ENCODE results near the gene WWOX. TPM values are rescaled to one million over a fixed set of nuclear protein-coding genes. Genes with fewer than 3 reads are reported as not detected.

The WWOX gene
- total RNA-seq, 3 donors from 2014 or later (not counting 1 experiment from before 2014, with no cell fraction given), result 21.0 to 29.8 (median 27.0) TPM

GRCh38 chr16:78659668-78660217 lies 560.3 kb downstream of the WWOX start:
- no peak overlapping the region for H3K4me3 Mint-ChIP-seq
- intact Hi-C loops (cut with micrococcal nuclease), result no loop called here
- Histone ChIP-seq H3K36me3 (ENCODE audit: control insufficient read depth, insufficient read depth, low read length) (no peaks in the 10 kb centered on the region), H3K9me3 (ENCODE audit: control insufficient read depth, insufficient read depth, low read length) (no peaks in the 10 kb centered on the region), H3K4me3 (ENCODE audit: low read length) (no peak overlapping the region), H3K27me3 (ENCODE audit: control insufficient read depth, insufficient read depth, low read length) (no peaks in the 10 kb centered on the region), H3K4me1 (ENCODE audit: control insufficient read depth, insufficient read depth, low read length) (no peaks in the 10 kb centered on the region), H3K27ac (ENCODE audit: low read length) (no peak overlapping the region)
- no peak for DNase-seq
- peaks cover 9 to 10% of the 10 kb centered on the region in 2 donors for H3K27me3 Mint-ChIP-seq (ENCODE audit: low read depth in 2 of 2)
- 65% methylated on average over 3 of the region's 3 CpGs for WGBS (ENCODE audit: insufficient coverage)
- ATAC-seq, result no peak
- no peak for TF ChIP-seq CTCF (IDR thresholded peaks at IDR 0.05)
- no peaks in the 10 kb centered on the region for H3K9me3 Mint-ChIP-seq
- no peak overlapping the region for H3K27ac Mint-ChIP-seq
- no peaks in the 10 kb centered on the region for H3K36me3 Mint-ChIP-seq
- H3K4me1 Mint-ChIP-seq, result peaks cover 0 to 4% of the 10 kb centered on the region in 2 donors

GRCh38 chr16:78660795-78661194 lies 561.3 kb downstream of the WWOX start:
- Mint-ChIP-seq H3K4me1 (peaks cover 0 to 4% of the 10 kb centered on the region in 2 donors), H3K36me3 (no peaks in the 10 kb centered on the region), H3K4me3 (no peak overlapping the region), H3K27me3 (ENCODE audit: low read depth in 2 of 2) (peaks cover 9 to 10% of the 10 kb centered on the region in 2 donors), H3K27ac (no peak overlapping the region), H3K9me3 (no peaks in the 10 kb centered on the region)
- Histone ChIP-seq H3K4me3 (ENCODE audit: low read length) (no peak overlapping the region), H3K27me3 (ENCODE audit: control insufficient read depth, insufficient read depth, low read length) (no peaks in the 10 kb centered on the region), H3K36me3 (ENCODE audit: control insufficient read depth, insufficient read depth, low read length) (no peaks in the 10 kb centered on the region), H3K27ac (ENCODE audit: low read length) (no peak overlapping the region), H3K9me3 (ENCODE audit: control insufficient read depth, insufficient read depth, low read length) (no peaks in the 10 kb centered on the region), H3K4me1 (ENCODE audit: control insufficient read depth, insufficient read depth, low read length) (no peaks in the 10 kb centered on the region)
- intact Hi-C loops (cut with micrococcal nuclease), result no loop called here
- no peak for TF ChIP-seq CTCF (IDR thresholded peaks at IDR 0.05)
- no CpG with 5 or more reads among the region's 1 CpG for WGBS (ENCODE audit: insufficient coverage)
- no peak for ATAC-seq
- DNase-seq, result no peak

GRCh38 chr16:78663690-78664089 lies 564.2 kb downstream of the WWOX start:
- Histone ChIP-seq H3K4me3 (ENCODE audit: low read length) (no peak overlapping the region), H3K4me1 (ENCODE audit: control insufficient read depth, insufficient read depth, low read length) (no peaks in the 10 kb centered on the region), H3K27ac (ENCODE audit: low read length) (no peak overlapping the region), H3K36me3 (ENCODE audit: control insufficient read depth, insufficient read depth, low read length) (no peaks in the 10 kb centered on the region), H3K9me3 (ENCODE audit: control insufficient read depth, insufficient read depth, low read length) (no peaks in the 10 kb centered on the region), H3K27me3 (ENCODE audit: control insufficient read depth, insufficient read depth, low read length) (no peaks in the 10 kb centered on the region)
- no peak overlapping the region for H3K27ac Mint-ChIP-seq
- ATAC-seq, result no peak
- intact Hi-C loops (cut with micrococcal nuclease), result no loop called here
- no peak overlapping the region for H3K4me3 Mint-ChIP-seq
- TF ChIP-seq CTCF (IDR thresholded peaks at IDR 0.05), result no peak
- H3K9me3 Mint-ChIP-seq, result no peaks in the 10 kb centered on the region
- DNase-seq, result no peak
- 93% methylated on average over 5 of the region's 5 CpGs for WGBS (ENCODE audit: insufficient coverage)
- H3K27me3 Mint-ChIP-seq (ENCODE audit: low read depth in 2 of 2), result peaks cover 9 to 10% of the 10 kb centered on the region in 2 donors
- no peaks in the 10 kb centered on the region for H3K36me3 Mint-ChIP-seq
- H3K4me1 Mint-ChIP-seq, result peaks cover 0 to 4% of the 10 kb centered on the region in 2 donors

Data from natural killer cell (primary cell).